ENCODE measurements around the gene SH3D19.

DNA sequence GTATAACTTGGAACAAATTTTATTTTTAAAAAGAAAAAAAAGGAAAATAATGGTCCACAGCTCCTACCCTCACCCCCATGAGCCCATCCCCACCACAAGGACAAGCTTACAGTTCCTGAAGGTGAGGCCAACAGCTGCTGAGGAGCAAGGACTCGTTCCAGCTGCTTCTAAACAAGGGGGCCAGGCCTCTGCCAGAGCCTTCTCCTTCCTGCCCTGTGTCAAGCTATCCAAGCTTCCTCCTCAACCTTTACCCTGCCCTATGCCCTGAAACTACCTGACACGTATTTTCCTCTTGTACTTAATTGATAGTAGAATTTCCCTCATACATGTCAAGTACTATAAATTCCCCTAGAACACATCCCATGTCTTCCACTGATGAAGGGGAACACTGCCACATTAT, 8.8 kb downstream of the SH3D19 start:
- TF ChIP-seq, protein P1, sequence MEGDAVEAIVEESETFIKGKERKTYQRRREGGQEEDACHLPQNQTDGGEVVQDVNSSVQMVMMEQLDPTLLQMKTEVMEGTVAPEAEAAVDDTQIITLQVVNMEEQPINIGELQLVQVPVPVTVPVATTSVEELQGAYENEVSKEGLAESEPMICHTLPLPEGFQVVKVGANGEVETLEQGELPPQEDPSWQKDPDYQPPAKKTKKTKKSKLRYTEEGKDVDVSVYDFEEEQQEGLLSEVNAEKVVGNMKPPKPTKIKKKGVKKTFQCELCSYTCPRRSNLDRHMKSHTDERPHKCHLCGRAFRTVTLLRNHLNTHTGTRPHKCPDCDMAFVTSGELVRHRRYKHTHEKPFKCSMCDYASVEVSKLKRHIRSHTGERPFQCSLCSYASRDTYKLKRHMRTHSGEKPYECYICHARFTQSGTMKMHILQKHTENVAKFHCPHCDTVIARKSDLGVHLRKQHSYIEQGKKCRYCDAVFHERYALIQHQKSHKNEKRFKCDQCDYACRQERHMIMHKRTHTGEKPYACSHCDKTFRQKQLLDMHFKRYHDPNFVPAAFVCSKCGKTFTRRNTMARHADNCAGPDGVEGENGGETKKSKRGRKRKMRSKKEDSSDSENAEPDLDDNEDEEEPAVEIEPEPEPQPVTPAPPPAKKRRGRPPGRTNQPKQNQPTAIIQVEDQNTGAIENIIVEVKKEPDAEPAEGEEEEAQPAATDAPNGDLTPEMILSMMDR (conservative IDR thresholded peaks at IDR 0.05; ENCODE audit: low read length) = no peak
- TF ChIP-seq EZH2phosphoT487 (IDR thresholded peaks at IDR 0.05; ENCODE audit: borderline replicate concordance, low read depth, low read length) = no peak

Data from OCI-LY7 (cell line).